Measurements from ENCODE around the gene SLITRK3.
"Not testable (repeated sequence)": the region's sequence is repeated elsewhere in the genome, so short reads cannot be mapped to it uniquely, and the experiment has no call there.

SLITRK3 gene

DNA sequence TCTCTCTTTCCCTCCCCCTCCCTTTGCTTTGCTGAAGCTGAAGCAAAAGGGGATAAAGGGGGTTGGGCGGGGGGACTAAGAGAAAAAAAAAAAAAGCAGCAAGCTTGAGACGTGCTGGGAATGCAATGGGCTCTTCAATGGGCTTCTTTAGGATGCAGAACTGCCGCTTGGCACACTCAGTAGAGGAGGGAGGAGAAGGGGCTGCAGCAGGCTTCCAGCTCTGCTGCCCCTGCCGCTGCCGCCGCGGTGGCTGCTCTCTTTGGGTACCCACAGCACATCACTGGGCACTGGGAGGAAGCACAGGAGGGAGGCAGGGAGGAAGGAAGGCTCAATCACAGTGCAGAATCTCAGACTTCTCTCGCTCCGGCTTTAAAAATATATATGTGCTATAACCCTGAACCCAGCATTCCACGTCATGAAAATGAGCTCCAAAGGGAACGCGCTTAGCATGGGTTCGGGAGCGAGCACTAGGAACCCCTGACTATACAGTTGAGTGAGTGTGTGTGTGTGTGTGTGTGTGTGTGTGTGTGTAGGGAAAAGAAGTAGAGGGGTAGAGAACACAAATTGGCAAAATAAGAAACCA is 3.5 kb downstream of the SLITRK3 start:
- no peak for DNase-seq (ENCODE audit: low read depth)

GRCh38 chr3:165191491-165191890 is 4.7 kb downstream of the SLITRK3 start:
- DNase-seq (ENCODE audit: low read depth) = no peak

DNA sequence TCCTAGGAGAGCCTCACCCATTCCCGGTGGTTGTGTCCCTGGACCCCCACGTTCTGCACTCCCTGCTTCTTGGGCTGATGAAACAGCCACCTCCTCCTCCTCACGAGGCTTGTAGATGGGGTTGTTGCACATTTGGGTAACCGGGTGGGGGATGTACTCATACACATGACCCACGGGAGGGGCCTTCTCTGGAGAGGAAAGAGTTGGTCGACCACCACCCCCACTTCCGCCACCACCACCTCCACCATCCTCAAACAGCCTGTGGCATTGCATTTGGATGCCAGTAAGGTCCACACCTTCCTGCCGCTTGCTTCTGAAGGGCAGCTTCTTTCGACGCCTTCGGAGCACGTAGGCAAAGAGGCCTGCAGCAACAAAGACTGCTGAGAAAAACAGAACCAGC is 7.7 kb downstream of the SLITRK3 start:
- DNase-seq (ENCODE audit: low read depth) = no peak

DNA sequence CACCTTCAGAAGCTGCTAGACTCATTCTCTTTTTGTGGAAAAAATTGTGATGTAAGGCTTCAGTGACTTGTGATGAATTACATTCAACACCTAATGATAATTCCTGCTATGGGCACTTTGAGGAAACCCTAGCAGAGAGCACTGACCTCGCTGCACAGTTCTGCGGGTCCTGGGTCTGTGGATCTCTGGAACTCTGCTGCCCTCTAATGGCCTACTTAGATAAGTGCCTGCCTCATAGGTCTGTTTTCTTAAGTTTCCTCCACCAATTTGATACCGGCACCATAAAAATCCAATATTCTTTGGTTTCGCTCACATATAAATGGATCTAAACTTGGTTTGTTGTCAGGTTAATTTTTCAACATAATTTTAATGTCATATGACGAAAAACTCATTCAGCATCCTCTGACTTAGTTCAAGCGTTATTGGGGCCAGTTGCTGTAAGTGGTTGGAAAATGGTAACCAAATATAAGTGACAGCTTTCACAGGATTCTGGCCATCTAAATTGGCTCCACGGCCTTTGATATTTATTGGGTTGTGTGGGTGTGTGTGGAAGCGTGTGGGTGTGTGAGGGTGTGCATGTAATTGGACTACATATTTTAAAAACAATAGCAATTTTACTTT is 10.4 kb downstream of the SLITRK3 start:
- DNase-seq (ENCODE audit: low read depth) = no peak

DNA sequence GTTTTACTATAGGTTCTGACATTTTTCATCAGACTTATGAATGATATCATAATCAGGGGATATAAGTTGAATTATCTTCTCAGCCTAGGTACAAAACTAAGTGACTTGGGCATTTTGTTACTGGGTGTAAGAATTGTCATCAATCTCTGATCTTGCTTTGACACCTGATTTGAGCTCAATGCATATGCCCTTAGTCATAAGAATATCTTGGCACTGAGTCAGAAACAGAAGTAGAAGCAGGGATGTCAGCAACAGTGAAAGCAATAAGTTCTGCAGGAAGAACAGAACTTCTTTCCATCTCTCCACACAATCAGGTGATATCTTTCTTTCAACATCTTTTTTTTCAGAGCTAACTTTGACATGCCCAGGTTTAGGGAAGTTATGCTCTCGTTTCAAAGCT is 14.6 kb downstream of the SLITRK3 start:
- DNase-seq (ENCODE audit: low read depth) = no peak

- no peak for DNase-seq (ENCODE audit: low read depth)
These were observed 25.9 kb downstream of the SLITRK3 start for GRCh38 chr3:165170236-165170635.

DNA sequence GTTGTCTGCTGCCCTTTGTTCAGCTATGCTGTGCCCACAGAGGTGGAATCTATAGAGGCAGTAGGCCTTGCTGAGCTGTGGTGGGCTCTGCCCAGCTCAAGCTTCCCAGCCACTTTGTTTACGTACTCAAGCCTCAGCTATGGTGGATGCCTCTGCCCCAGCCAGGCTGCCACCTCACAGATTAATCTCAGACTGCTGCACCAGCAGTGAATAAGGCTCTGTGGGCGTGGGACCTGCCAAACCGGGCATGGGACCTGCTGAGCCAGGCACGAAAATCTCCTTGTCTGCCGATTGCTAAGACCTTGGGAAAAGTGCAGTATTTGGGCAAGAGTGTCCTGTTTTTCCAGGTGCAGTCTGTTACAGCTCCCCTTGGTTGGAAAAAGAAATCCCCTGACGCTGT is 26.8 kb downstream of the SLITRK3 start:
- no peak for DNase-seq (ENCODE audit: low read depth)

GRCh38 chr3:165162883-165163282 is 33.3 kb downstream of the SLITRK3 start:
- DNase-seq (ENCODE audit: low read depth) = no peak

- DNase-seq (ENCODE audit: low read depth) = no peak
These were observed 36.3 kb downstream of the SLITRK3 start for GRCh38 chr3:165159760-165160421.

DNA sequence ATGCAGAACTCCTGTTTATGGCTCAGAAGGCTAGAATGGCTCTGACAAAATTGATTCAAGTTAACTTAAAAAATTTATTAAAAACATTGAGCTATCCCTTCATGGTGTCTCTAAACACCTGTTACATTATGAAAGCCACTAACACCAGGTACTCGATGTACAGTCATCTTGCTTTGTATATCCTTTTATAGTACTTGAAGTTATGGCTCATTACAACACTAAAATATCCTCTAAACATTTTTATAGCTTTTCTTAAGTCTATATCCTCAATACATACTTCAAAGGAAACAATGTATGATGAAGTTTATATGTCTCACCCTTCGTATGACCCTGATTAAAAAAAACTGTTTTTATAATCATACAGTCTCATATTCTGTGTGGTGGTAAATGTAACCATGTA is 38.2 kb downstream of the SLITRK3 start:
- DNase-seq (ENCODE audit: low read depth) = no peak

DNA sequence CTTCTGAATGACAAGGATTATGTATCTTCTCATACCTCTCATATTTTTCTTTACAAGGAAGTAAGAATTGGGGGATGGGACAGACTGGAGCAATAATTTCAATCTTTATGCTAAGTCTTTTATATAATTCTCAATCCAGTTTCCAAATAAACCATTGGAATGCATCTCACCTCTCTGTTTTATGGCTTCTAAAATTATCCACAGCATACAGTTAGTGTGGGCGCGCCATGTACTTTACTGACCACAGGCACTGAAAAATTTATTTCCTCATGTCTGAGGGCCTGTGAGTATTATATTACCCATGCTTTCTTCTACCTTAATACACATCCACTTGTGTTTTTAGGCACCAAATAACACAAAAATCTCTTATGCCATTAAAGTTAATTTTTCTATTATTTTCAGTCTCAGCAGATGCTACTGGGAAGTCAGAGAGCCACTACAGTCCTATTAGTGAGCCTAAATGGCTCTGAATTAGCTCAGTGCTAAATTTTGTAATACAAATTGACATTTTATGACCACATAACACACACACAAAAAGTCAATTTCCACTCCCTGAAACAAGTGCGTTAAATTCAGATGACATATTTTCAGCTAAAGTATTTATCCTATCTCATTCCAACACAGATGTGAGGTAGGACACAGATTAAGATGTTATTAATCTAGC is 39.3 kb downstream of the SLITRK3 start:
- no peak for DNase-seq (ENCODE audit: low read depth)

DNA sequence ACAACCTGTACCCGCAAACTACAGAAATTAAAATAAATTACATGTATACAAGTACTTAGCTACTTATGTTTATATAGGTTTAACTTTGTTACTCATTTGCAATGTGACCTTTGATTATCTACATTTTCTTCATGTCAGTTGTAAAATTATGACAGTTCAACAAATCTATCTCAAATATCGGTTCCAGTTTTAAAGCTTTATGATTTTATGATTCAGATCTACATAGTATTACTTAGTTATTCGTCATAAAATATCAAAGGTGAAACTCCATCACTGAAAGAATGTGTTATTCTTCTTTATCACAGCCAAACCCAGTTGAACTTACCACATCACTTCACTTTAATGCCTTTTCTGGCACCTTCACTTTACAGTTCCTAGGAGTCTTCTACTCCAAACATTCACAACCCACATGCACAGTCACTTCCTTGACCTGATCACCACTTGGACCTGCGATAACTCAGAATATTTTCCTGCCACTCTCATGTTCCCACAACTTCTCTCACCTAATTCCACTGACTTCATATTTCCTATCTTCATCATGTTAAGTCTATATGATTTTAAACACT is 47.2 kb downstream of the SLITRK3 start:
- DNase-seq (ENCODE audit: low read depth) = no peak

DNA sequence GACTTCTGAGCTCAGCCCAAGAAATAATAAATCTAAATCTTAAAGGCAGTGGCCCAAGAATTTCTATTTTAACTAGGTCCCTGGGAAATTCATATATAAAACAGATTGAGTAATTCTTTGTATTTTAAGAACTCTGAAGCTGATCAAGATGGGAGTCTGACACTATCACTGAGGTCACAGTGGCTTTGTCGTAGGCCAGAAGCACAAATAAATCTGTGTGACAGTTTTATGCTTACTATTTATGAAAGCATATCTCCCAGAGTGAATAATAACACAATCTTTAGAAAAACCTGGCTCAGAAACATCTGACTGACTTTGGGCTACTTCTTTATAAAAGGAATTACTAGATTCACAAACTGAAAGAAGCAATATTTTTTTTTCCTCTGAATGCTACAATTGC is 51.9 kb downstream of the SLITRK3 start:
- DNase-seq (ENCODE audit: low read depth) = no peak

DNA sequence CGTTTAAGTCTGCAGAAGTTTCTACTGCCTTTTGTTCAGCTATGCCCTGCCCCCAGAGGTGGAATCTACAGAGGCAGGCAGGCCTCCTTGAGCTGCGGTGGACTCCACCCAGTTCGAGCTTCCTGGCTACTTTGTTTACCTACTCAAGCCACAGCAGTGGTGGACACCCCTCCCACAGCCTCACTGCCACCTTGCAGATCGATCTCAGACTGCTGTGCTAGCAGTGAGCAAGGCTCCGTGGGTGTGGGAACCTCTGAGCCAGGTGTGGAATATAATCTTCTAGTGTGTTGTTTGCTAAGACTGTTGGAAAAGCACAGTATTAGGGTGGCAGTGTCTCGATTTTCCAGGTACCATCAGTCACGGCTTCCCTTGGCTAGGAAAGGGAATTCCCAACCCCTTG is 56.3 kb downstream of the SLITRK3 start:
- DNase-seq (ENCODE audit: low read depth) = not testable (repeated sequence)

All from T follicular helper cell (primary cell).